HFF-Myc (cell line): ENCODE data around the gene MFSD12.

Experiments
- DNase-seq: peaks from one replicate; pipeline ENCODE4 v3.0.0-alpha.2; 2011; ENCODE audit warnings: low read depth; ENCODE audit errors: extremely low read depth
- H3K4me3 ChIP-seq: replicated peaks from 2 replicates; pipeline ENCODE4 v1.5.1; 2011; ENCODE audit warnings: low read depth, mild to moderate bottlenecking, control low read depth, low read length
- TF ChIP-seq, protein P1 (sequence below): IDR thresholded peaks from 2 replicates; pipeline ENCODE4 v1.5.1; 2012; ENCODE audit warnings: mild to moderate bottlenecking, low read depth, low read length, control low read depth; ENCODE audit errors: missing control alignments

MFSD12 gene

DNA sequence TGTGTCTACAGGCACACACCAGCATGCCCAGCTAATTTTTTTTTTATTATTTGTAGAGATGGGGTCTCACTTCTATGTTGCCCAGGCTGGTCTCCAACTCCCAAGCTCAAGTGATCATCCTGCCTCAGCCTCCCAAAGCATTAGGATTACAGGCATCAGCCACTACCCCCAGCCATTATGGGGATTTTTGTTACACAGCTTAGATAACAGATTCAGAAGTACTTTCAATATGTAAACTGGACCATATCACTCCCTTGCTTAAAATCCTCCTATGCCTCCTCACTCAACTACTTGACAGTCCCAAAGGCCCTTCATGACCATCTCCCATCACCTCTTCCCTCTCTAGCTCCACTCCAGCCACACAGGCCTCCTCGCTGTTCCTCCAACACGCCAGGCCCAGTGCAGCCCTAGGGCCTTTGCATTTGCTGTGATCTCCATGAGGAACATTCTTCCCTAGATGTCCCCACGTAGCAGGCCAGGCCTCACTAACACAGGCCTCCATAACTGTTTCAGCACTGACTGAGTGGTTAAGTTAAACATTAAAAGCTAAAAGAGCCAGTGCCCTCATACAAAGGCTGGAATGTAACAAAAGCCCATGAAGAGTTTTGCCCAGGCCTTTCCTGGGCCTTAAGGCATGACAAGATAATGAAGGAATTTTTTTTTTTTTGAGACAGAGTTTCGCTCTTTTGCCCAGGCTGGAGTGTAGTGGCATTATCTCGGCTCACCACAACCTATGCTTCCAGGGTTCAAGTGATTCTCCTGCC, 59.4 kb downstream of the MFSD12 start:
- DNase-seq: no peak
- TF ChIP-seq, protein P1, sequence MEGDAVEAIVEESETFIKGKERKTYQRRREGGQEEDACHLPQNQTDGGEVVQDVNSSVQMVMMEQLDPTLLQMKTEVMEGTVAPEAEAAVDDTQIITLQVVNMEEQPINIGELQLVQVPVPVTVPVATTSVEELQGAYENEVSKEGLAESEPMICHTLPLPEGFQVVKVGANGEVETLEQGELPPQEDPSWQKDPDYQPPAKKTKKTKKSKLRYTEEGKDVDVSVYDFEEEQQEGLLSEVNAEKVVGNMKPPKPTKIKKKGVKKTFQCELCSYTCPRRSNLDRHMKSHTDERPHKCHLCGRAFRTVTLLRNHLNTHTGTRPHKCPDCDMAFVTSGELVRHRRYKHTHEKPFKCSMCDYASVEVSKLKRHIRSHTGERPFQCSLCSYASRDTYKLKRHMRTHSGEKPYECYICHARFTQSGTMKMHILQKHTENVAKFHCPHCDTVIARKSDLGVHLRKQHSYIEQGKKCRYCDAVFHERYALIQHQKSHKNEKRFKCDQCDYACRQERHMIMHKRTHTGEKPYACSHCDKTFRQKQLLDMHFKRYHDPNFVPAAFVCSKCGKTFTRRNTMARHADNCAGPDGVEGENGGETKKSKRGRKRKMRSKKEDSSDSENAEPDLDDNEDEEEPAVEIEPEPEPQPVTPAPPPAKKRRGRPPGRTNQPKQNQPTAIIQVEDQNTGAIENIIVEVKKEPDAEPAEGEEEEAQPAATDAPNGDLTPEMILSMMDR: no peak
- no peak overlapping the region for H3K4me3 ChIP-seq

DNA sequence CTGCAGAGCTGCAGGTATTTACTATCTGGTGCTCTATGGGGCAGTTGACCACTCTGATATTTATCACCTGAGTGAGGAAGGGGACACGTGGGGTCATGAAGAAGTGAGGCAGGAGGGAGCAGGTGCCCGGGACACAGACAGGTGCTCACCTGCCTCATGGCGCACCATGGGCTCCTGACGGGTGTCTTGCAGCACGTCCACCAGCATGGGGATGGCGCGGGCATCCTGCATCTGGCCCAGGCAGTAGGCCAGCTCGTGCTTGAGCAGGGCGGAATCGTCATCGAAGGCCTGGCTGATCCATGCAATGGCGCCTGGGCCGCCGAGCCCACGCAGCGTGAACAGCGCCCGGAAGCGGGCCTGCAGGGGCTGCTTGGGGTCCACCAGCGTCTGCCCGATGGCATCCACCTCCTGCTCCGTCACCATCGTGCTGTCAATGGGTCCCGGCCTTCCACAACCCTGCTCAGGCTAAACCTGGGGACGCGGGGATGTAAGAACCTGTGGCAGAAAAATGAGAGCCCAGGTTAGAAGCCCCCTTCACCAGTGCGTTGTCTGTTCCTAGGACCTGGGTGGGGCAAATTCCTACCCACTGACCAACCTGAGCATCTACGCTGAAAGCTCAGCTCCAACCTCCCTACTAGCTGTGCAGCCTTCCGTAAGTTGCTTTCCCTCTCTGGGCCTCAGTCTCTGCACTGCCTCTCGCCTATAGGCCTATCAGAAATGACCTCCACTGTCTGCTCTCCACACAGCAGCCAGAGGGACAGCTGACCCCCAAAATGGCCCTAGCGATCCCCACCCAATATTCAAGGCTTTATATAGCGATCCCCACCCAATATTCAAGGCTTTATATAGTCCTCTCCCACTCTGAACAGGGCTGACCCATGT, 60.8 kb downstream of the MFSD12 start:
- TF ChIP-seq, protein P1: no peak

DNA sequence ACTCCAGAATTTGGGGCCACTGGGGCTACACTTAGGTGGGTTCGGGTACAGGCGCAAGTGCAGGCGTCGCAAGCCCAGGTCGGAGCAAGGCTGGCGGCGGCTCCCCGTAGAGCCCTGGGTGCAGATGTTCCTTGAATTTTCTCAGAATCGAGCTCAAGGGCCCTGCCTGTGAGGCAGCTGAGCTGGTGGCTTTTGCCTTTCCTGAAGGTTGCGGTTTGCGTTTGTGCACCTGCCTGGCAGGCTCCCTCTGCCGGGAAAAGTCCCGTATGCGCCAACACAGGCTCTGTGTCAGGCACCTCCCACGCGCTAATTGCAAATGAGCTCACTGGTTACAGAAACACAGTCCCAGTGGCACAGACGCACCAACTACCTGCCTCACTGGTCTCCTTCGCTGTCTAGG, 62.8 kb downstream of the MFSD12 start:
- DNase-seq: no peak
- TF ChIP-seq, protein P1: no peak
- no peak overlapping the region for H3K4me3 ChIP-seq

More for the DNA sequence above, 60.8 kb downstream of the MFSD12 start:
- DNase-seq: no peak
- no peak overlapping the region for H3K4me3 ChIP-seq
